Astrocyte (in vitro differentiated cells and primary cell): ENCODE results near the gene ZSCAN26.

Experiments used
- CTCF ChIP-seq: IDR thresholded peaks from 2 replicates; pipeline ENCODE4 v1.5.1; 2011; ENCODE audit warnings: low read depth, mild to moderate bottlenecking, inconsistent platforms, low read length, moderate library complexity; ENCODE audit not compliant: insufficient read depth
- EZH2 ChIP-seq: IDR thresholded peaks from 2 replicates; pipeline ENCODE4 v1.6.1; 2012; ENCODE audit warnings: mild to moderate bottlenecking, low read length, inconsistent platforms; ENCODE audit not compliant: insufficient read depth

- TF ChIP-seq CTCF (no peak), EZH2 (no peak)
Measured at GRCh38 chr6:28250747-28251146, 16.2 kb upstream of the ZSCAN26 start.
